Liver (tissue), 9 donors: ENCODE data around the gene HOXC11. TPM values are rescaled to one million over a fixed set of nuclear protein-coding genes. Genes with fewer than 3 reads are reported as not detected.

Source experiments
- DNase-seq: peaks from one replicate; pipeline ENCODE4 v3.0.0-alpha.2; 2017; ENCODE audit warnings: low spot score
- H3K27ac ChIP-seq, 2 donors: one replicate each; pipeline ENCODE4 v1.7.0; 2013; ENCODE audit warnings: inconsistent platforms in 2 of 2, low read length in 2 of 2, control low read depth in 1 of 2, low read depth in 1 of 2, mild to moderate bottlenecking in 1 of 2
- H3K27me3 ChIP-seq, 4 donors: one replicate each; pipeline versions ENCODE4 v1.6.1 to v1.7.0; 2013; ENCODE audit warnings: low read length in 3 of 4, inconsistent platforms in 1 of 4, mild to moderate bottlenecking in 1 of 4, moderate library complexity in 1 of 4; ENCODE audit not compliant: control insufficient read depth in 4 of 4, insufficient read depth in 4 of 4
- H3K36me3 ChIP-seq, 4 donors: one replicate each; pipeline versions ENCODE4 v1.6.1 to v1.7.0; 2013; ENCODE audit warnings: low read length in 3 of 4, mild to moderate bottlenecking in 3 of 4, low read depth in 1 of 4, moderate library complexity in 1 of 4; ENCODE audit not compliant: control insufficient read depth in 4 of 4, insufficient read depth in 3 of 4
- H3K4me1 ChIP-seq, 4 donors: one replicate each; pipeline versions ENCODE4 v1.6.1 to v1.7.0; 2013; ENCODE audit warnings: low read length in 3 of 4, mild to moderate bottlenecking in 3 of 4, moderate library complexity in 1 of 4; ENCODE audit not compliant: control insufficient read depth in 4 of 4, insufficient read depth in 4 of 4
- H3K4me3 ChIP-seq, 3 donors: one replicate each; pipeline versions ENCODE4 v1.6.1 to v1.7.0; 2013; ENCODE audit warnings: low read length in 3 of 3, control low read depth in 1 of 3, low read depth in 1 of 3, mild to moderate bottlenecking in 1 of 3
- H3K9ac ChIP-seq, 2 donors: one replicate each; pipeline ENCODE4 v1.7.0; 2013; ENCODE audit warnings: low read length in 2 of 2, mild to moderate bottlenecking in 2 of 2, moderate library complexity in 2 of 2, control low read depth in 1 of 2, low read depth in 1 of 2
- H3K9me3 ChIP-seq, 4 donors: one replicate each; pipeline versions ENCODE4 v1.6.1 to v1.7.0; 2013; ENCODE audit warnings: low read length in 3 of 4; ENCODE audit not compliant: control insufficient read depth in 4 of 4
- EGR1 ChIP-seq, 2 donors: IDR thresholded peaks; 2 replicates each; pipeline ENCODE4 v1.6.1; 2016 to 2018; ENCODE audit warnings: antibody characterized with exemption in 2 of 2, low read depth in 2 of 2
- FOXA1 ChIP-seq: IDR thresholded peaks from 2 replicates; pipeline ENCODE4 v1.6.1; 2016; ENCODE audit warnings: antibody characterized with exemption
- FOXA2 ChIP-seq: IDR thresholded peaks from 2 replicates; pipeline ENCODE4 v1.6.1; 2016; ENCODE audit warnings: antibody characterized with exemption
- GABPA ChIP-seq, 2 donors: IDR thresholded peaks in 1 of 2; conservative IDR thresholded peaks in 1 of 2; 2 replicates each; pipeline ENCODE4 v1.6.1; 2016; ENCODE audit warnings: antibody characterized with exemption in 2 of 2, mild to moderate bottlenecking in 1 of 2, moderate library complexity in 1 of 2
- HNF4G ChIP-seq: IDR thresholded peaks from 2 replicates; pipeline ENCODE4 v1.6.1; 2016; ENCODE audit warnings: antibody characterized with exemption
- JUND ChIP-seq, 2 donors: IDR thresholded peaks; 2 replicates each; pipeline ENCODE4 v1.6.1; 2016; ENCODE audit warnings: antibody characterized with exemption in 2 of 2
- NR2F2 ChIP-seq: IDR thresholded peaks from 2 replicates; pipeline ENCODE4 v1.6.1; 2016; ENCODE audit warnings: antibody characterized with exemption
- RAD21 ChIP-seq, 2 donors: IDR thresholded peaks; 2 replicates each; pipeline ENCODE4 v1.6.1; 2016; ENCODE audit warnings: antibody characterized with exemption in 2 of 2, mild to moderate bottlenecking in 2 of 2
- RXRA ChIP-seq, 2 donors: IDR thresholded peaks; 2 replicates each; pipeline ENCODE4 v1.6.1; 2017 to 2018; ENCODE audit warnings: antibody characterized with exemption in 2 of 2, mild to moderate bottlenecking in 1 of 2
- TAF1 ChIP-seq: conservative IDR thresholded peaks from 2 replicates; pipeline ENCODE4 v1.6.1; 2016; ENCODE audit warnings: antibody characterized with exemption, mild to moderate bottlenecking
- YY1 ChIP-seq: IDR thresholded peaks from 2 replicates; pipeline ENCODE4 v1.6.1; 2016; ENCODE audit warnings: antibody characterized with exemption, mild to moderate bottlenecking
- WGBS: extraction: QIAGEN DNeasy Blood & Tissue Kit; methylation state at CpG from one replicate; pipeline ENCODE4 v1.1.7; 2013; 5-methylcytosine and 5-hydroxymethylcytosine counted together
- polyA plus RNA-seq, 2 donors: library from polyadenylated mRNA; stranded (reverse) in 1 of 2; unstranded in 1 of 2; fragments of 200-250 nt in 1 of 2; fragments of >200 nt in 1 of 2; fragmentation: Nextera tagmentation in 1 of 2; extraction: Ambion mirVana in 1 of 2; gene quantifications; one replicate each; pipeline versions ENCODE4 v1.2.1 to v1.2.3, GENCODE V29; 2013 to 2015
- total RNA-seq, 2 donors: library from RNA; depleted of rRNA; stranded (reverse); fragments of >200 nt; gene quantifications; one replicate each; pipeline ENCODE4 v1.2.3, GENCODE V29; 2014
- TF ChIP-seq, protein P1 (sequence below): fragments of 150-350 bp; IDR thresholded peaks from 2 replicates; pipeline ENCODE4 v1.5.1; 2017; ENCODE audit warnings: improper control_type of control experiment, low read depth, low read length; ENCODE audit not compliant: missing input control
- TF ChIP-seq, protein P2 (sequence below): IDR thresholded peaks from 2 replicates; pipeline ENCODE4 v1.6.1; 2016; ENCODE audit warnings: antibody characterized with exemption
- TF ChIP-seq, protein P3 (sequence below): IDR thresholded peaks from 2 replicates; pipeline ENCODE4 v1.6.1; 2016; ENCODE audit warnings: antibody characterized with exemption
- TF ChIP-seq, protein P4 (sequence below): IDR thresholded peaks from 2 replicates; pipeline ENCODE4 v1.6.1; 2016; ENCODE audit warnings: antibody characterized with exemption, mild to moderate bottlenecking
- donor health status: healthy.
- donor health status: healthy.
- donor health status: healthy.
- donor health status: healthy.
- donor health status: healthy.

Gene HOXC11
- total and polyA plus RNA-seq, 4 donors, result not detected

DNA sequence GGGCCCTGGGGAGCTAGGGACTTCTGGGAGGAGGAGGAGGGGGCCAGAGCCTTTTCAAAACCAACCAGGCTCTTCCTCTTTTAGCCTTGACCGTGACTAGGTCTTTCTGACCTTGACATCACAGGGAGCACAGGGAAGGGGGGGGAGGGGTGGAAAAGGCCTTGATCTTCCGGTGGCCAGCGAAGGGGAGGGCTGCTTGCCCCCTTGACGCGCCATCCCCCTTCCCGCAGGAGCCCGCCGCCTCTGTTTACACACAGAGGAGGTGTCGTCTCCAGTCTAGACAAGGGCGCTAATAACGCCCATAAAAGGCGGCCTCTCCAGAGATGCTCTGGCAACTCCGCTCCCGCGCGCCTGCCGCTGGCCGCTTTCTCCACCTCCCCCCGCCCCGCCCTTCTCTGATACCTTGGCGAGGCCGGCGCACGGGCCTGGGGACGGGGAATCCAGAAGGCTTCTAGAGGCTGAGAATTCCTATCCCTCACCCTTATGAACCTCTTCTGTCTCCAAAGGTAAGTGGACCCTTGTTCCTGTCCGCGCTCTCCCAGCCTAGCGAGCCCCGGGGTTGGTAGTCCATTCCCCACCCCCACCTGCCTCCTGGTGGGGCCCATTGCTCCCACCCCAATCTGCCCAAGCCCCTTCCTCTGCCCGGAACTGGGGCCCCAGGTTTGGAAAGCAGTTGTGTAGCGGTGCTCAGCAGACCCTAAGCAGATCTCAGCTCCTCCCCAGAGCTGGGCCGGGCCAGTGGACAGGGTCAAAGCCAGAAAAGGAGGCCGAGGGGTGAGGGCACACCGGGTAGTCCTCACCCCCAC, 23.1 kb upstream of the HOXC11 start:
- H3K27ac ChIP-seq, result no peak overlapping the region
- no peaks in the 10 kb centered on the region for H3K36me3 ChIP-seq
- no peak for DNase-seq
- H3K9ac ChIP-seq, result no peak overlapping the region
- WGBS, result 5% methylated on average over 34 of the region's 34 CpGs
- peaks cover 3 to 33% (median 27%) of the 10 kb centered on the region in 4 donors for H3K27me3 ChIP-seq
- TF ChIP-seq RXRA (IDR thresholded peaks at IDR 0.05) (no peak), GABPA (IDR thresholded peaks at IDR 0.05 in 1 of 2, conservative IDR thresholded peaks at IDR 0.05 in 1 of 2) (no peak), JUND (IDR thresholded peaks at IDR 0.05) (no peak), RAD21 (IDR thresholded peaks at IDR 0.05) (no peak)
- no peak overlapping the region for H3K4me3 ChIP-seq
- H3K4me1 ChIP-seq, result peaks cover 0 to 2% (median 0%) of the 10 kb centered on the region in 4 donors
- peaks cover 0 to 4% (median 0%) of the 10 kb centered on the region in 4 donors for H3K9me3 ChIP-seq

DNA sequence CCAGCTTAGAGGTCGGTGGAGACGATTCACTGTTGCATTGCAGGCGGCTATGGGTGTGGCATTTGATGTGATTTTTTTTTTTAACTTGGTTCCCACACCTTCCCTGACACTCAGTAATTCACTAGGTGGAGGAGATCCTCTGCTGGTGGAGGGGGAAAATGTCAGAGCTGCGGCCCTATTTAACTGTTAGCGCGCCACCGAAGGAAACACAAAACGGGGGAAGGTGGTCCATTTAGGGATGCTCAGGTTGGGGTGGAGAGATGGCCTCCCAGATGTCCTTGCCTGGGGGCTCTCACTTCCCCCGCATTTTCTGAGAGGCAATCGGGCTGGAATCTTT, 22.5 kb upstream of the HOXC11 start:
- H3K4me1 ChIP-seq, result peaks cover 0 to 2% (median 0%) of the 10 kb centered on the region in 4 donors
- no peak overlapping the region for H3K4me3 ChIP-seq
- no peak for DNase-seq
- peaks cover 6 to 35% (median 28%) of the 10 kb centered on the region in 4 donors for H3K27me3 ChIP-seq
- no peak overlapping the region for H3K27ac ChIP-seq
- no peaks in the 10 kb centered on the region for H3K36me3 ChIP-seq
- WGBS, result 4% methylated on average over 10 of the region's 10 CpGs
- H3K9me3 ChIP-seq, result peaks cover 0 to 4% (median 0%) of the 10 kb centered on the region in 4 donors
- TF ChIP-seq HNF4G (no peak), FOXA2 (no peak), TAF1 (no peak), NR2F2 (no peak), EGR1 (IDR thresholded peaks at IDR 0.05; ENCODE audit: low read depth in 2 of 2) (no peak), YY1 (no peak), FOXA1 (no peak), JUND (IDR thresholded peaks at IDR 0.05) (no peak)
- TF ChIP-seq, protein P1, sequence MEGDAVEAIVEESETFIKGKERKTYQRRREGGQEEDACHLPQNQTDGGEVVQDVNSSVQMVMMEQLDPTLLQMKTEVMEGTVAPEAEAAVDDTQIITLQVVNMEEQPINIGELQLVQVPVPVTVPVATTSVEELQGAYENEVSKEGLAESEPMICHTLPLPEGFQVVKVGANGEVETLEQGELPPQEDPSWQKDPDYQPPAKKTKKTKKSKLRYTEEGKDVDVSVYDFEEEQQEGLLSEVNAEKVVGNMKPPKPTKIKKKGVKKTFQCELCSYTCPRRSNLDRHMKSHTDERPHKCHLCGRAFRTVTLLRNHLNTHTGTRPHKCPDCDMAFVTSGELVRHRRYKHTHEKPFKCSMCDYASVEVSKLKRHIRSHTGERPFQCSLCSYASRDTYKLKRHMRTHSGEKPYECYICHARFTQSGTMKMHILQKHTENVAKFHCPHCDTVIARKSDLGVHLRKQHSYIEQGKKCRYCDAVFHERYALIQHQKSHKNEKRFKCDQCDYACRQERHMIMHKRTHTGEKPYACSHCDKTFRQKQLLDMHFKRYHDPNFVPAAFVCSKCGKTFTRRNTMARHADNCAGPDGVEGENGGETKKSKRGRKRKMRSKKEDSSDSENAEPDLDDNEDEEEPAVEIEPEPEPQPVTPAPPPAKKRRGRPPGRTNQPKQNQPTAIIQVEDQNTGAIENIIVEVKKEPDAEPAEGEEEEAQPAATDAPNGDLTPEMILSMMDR, result no peak
- TF ChIP-seq, protein P2, sequence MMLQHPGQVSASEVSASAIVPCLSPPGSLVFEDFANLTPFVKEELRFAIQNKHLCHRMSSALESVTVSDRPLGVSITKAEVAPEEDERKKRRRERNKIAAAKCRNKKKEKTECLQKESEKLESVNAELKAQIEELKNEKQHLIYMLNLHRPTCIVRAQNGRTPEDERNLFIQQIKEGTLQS, result no peak
- TF ChIP-seq, protein P3, sequence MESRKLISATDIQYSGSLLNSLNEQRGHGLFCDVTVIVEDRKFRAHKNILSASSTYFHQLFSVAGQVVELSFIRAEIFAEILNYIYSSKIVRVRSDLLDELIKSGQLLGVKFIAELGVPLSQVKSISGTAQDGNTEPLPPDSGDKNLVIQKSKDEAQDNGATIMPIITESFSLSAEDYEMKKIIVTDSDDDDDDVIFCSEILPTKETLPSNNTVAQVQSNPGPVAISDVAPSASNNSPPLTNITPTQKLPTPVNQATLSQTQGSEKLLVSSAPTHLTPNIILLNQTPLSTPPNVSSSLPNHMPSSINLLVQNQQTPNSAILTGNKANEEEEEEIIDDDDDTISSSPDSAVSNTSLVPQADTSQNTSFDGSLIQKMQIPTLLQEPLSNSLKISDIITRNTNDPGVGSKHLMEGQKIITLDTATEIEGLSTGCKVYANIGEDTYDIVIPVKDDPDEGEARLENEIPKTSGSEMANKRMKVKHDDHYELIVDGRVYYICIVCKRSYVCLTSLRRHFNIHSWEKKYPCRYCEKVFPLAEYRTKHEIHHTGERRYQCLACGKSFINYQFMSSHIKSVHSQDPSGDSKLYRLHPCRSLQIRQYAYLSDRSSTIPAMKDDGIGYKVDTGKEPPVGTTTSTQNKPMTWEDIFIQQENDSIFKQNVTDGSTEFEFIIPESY, result no peak
- TF ChIP-seq, protein P4, sequence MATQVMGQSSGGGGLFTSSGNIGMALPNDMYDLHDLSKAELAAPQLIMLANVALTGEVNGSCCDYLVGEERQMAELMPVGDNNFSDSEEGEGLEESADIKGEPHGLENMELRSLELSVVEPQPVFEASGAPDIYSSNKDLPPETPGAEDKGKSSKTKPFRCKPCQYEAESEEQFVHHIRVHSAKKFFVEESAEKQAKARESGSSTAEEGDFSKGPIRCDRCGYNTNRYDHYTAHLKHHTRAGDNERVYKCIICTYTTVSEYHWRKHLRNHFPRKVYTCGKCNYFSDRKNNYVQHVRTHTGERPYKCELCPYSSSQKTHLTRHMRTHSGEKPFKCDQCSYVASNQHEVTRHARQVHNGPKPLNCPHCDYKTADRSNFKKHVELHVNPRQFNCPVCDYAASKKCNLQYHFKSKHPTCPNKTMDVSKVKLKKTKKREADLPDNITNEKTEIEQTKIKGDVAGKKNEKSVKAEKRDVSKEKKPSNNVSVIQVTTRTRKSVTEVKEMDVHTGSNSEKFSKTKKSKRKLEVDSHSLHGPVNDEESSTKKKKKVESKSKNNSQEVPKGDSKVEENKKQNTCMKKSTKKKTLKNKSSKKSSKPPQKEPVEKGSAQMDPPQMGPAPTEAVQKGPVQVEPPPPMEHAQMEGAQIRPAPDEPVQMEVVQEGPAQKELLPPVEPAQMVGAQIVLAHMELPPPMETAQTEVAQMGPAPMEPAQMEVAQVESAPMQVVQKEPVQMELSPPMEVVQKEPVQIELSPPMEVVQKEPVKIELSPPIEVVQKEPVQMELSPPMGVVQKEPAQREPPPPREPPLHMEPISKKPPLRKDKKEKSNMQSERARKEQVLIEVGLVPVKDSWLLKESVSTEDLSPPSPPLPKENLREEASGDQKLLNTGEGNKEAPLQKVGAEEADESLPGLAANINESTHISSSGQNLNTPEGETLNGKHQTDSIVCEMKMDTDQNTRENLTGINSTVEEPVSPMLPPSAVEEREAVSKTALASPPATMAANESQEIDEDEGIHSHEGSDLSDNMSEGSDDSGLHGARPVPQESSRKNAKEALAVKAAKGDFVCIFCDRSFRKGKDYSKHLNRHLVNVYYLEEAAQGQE, result no peak
- H3K9ac ChIP-seq, result no peak overlapping the region
